Measurements from ENCODE around the gene ENTPD1.
"Not testable (repeated sequence)": the region's sequence is repeated elsewhere in the genome, so short reads cannot be mapped to it uniquely, and the experiment has no call there.

Gene ENTPD1

DNA sequence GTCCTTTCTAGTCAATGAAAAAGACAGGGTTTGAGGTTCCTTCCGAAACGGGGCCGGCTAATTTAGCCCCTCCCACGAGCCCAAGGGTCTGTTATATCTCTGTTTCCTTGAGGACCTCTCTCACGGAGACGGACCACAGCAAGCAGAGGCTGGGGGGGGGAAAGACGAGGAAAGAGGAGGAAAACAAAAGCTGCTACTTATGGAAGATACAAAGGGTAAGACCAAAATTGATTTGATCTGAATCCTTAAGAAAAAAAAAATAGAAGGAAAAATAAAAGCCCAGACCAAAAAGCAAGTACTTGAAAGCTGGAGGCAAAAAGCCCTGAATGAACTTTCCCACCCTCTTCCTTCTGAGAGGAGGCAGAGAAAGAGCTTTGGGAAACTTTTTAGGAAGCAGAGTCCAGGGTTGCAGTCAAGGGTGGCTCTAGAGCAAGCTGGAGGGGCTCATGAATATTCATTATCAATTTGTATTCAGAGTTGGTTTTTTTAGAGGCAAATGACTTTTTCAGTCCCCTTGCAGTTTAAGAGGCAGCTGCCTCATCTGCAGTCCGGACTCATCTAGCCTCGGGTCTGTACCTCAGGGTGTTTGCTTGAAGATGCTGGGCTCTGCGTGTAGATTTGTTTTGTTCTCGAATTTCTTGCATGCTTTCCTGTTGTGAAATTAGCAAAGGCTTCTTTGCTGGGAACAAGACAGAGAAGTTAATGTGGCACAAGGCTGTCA lies at the start of gene ENTPD1:
ENTPD1 (plus strand) TSS at position 123 of the 721 bp plus-strand sequence; CDS start at position 200, 77 bp downstream.
- DNase-seq (ENCODE audit: extremely low read depth in 1 of 2, low read depth in 1 of 2) = no peak

- DNase-seq (ENCODE audit: extremely low read depth in 1 of 2, low read depth in 1 of 2) = no peak
Observed at GRCh38 chr10:95706573-95706972, 49.4 kb upstream of the ENTPD1 start.

DNA sequence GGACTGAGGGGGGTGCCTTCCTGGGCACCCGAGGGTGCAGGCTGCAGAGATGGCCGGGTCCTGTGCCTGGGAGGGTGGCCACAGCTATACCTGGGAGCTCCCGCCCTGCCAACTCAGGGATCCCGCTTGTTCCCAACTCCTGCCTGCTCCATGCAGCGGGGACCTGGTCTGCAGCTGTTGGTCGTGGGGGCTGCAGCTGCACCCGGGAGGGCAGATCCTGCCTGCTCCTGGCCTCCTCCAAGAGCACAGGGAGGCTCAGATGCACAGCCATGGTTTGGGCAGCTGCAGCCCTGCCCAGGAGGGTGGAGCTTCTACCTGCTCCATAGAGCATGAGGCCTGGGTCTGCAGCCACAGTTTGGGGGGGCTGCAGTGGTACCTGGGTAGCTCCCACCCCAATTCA lies 49.0 kb upstream of the ENTPD1 start:
- DNase-seq (ENCODE audit: extremely low read depth in 1 of 2, low read depth in 1 of 2) = no peak

GRCh38 chr10:95711492-95711891 lies 44.5 kb upstream of the ENTPD1 start:
- DNase-seq (ENCODE audit: extremely low read depth in 1 of 2, low read depth in 1 of 2) = no peak

- no peak for DNase-seq (ENCODE audit: extremely low read depth in 1 of 2, low read depth in 1 of 2)
Observed at GRCh38 chr10:95716466-95716865, 39.5 kb upstream of the ENTPD1 start.

GRCh38 chr10:95716866-95717265 lies 39.1 kb upstream of the ENTPD1 start:
- no peak for DNase-seq (ENCODE audit: extremely low read depth in 1 of 2, low read depth in 1 of 2)

DNA sequence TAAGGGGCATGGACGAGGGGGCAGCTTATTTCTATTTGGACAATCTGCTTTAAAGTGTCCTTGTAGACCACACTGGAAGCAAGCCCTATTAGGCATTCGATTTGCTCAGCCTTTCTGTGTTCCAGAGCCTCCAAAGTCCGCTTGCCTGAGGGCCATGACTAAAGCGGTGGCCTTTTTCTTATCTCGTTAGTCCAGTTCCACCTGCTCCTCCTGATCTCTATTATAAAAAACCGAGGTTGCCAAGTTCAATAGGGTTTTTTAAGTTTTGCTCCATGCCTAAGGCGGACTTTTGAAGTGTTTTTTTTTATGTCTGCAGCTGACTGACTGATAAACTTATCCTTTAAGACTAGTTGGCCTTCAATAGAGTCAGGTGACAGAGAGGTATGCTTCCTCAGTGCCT lies 35.2 kb upstream of the ENTPD1 start:
- not testable (repeated sequence) for DNase-seq (ENCODE audit: extremely low read depth in 1 of 2, low read depth in 1 of 2)

DNA sequence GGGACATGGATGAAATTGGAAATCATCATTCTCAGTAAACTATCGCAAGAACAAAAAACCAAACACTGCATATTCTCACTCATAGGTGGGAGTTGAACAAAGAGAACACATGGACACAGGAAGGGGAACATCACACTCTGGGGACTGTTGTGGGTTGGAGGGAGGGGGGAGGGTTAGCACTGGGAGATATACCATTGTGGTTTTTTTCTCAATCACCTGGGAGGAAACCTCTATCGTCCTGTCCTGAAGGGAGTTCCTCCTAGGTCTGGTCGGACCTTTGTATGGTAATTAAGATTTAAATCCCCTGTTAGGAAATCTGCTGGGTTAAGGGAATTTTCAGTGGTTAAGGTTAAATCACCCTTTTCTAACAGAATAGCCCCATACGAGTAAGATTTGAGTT lies 33.5 kb upstream of the ENTPD1 start:
- DNase-seq (ENCODE audit: extremely low read depth in 1 of 2, low read depth in 1 of 2) = not testable (repeated sequence)

DNA sequence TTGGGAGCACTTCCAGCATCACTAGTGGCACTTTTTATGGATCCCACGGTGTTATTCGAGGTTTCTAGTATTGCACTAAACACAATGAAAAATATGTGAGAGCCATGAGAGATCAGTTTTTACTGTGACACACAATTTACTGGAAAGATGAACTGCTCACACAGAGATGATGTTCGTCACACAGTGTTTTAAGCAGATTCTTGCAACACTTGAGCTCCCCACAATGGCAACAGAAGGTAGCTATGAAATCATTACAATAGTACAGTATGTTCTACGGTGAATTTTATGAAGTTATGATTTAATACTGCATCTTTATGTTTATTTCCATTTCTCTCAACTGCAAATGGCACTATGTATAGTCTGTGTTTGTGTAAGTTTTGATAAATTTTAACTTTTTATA lies 27.4 kb upstream of the ENTPD1 start:
- no peak for DNase-seq (ENCODE audit: extremely low read depth in 1 of 2, low read depth in 1 of 2)

- DNase-seq (ENCODE audit: extremely low read depth in 1 of 2, low read depth in 1 of 2) = no peak
Observed at GRCh38 chr10:95729323-95730055, 26.5 kb upstream of the ENTPD1 start.

GRCh38 chr10:95730233-95730632 lies 25.7 kb upstream of the ENTPD1 start:
- no peak for DNase-seq (ENCODE audit: extremely low read depth in 1 of 2, low read depth in 1 of 2)

DNA sequence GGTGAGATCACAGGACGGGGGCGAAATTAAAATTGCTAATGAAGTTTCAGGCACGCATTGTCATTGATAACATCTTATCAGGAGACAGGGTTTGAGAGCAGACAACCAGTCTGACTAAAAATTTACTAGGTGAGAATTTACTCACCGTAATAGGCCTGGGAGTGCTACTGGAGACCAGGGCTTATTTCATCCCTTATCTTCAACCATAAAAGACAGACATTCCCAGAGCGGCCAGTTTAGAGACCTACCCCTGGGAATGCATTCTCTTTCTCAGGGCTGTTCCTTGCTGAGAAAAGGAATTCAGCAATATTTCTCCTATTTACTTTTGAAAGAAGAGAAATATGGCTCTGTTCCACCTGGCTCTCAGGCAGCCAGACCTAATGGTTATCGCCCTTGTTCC lies 23.1 kb upstream of the ENTPD1 start:
- DNase-seq (ENCODE audit: extremely low read depth in 1 of 2, low read depth in 1 of 2) = not testable (repeated sequence)

GRCh38 chr10:95739056-95739455 lies 16.9 kb upstream of the ENTPD1 start:
- no peak for DNase-seq (ENCODE audit: extremely low read depth in 1 of 2, low read depth in 1 of 2)

DNA sequence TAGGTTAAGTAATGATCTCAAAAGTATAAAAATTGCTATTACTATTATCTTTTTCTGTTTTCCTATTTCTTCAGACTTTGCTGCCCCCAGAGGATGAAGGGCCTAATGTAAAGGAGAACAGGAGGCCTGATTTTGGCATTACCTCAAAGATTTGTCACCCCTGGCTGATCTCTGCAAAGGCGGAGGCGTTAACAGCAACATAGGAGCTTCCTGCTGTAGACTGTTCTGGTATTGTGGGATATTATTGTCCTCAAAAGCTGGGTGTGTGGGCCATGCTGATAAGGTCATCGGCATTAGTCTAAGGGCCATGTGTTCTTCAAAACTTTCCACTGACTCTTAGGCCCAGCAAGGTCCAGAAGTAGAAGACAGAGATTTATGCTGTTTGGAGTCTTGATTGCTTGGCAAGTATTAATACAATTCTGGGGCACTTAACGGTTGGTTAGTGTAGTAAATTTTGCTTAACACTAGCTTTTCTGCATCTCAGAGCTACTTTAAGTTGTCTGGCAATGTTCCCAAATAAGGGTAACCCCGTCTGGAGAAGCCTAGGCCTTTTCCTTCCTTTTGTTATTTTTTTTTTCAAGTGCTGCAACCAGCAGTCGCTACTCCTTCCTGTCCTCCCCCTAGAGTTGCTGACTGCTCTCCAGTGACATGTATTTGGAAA lies 14.0 kb upstream of the ENTPD1 start:
- DNase-seq (ENCODE audit: extremely low read depth in 1 of 2, low read depth in 1 of 2) = no peak

DNA sequence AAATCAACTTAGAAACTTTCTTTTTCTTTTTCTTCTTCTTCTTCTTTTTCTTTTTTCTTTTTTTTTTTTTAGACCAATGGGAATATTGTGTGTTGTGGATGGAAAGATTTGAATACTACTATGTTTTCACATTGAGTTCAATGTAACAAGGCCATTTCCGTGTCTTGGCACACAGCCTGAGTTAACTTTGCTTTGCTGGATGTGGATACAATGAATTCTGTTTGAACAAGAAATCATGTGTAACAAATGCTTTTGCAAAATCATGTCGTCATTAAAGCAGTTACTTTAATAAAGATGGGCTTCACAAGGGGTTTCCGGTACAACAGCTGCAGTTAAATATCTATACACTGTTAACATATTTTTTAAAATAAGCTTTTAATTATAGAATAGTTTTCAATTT lies 13.5 kb upstream of the ENTPD1 start:
- no peak for DNase-seq (ENCODE audit: extremely low read depth in 1 of 2, low read depth in 1 of 2)

- no peak for DNase-seq (ENCODE audit: extremely low read depth in 1 of 2, low read depth in 1 of 2)
Observed at GRCh38 chr10:95742962-95743535, 12.9 kb upstream of the ENTPD1 start.

DNA sequence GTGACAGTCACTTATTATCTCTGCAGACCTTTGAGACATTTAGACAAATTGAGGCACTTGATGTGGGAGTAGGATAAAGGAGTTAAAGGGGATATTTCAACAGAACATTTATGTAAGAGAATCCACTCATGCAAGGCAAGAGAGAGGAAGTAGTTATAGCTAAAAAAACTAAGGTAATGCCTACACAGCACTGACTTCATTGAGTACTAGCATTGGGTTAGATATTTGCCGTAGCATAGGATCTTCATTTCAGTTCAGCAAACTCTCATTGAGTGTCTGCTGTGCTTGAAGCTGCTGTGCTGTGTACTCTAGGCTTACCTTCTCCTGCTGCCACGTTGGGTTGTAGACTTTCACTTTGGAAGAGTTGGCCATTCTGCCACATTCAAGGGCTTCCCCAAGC lies 10.5 kb upstream of the ENTPD1 start:
- no peak for DNase-seq (ENCODE audit: extremely low read depth in 1 of 2, low read depth in 1 of 2)

- DNase-seq (ENCODE audit: extremely low read depth in 1 of 2, low read depth in 1 of 2) = no peak
Observed at GRCh38 chr10:95748349-95748748, 7.6 kb upstream of the ENTPD1 start.

DNA sequence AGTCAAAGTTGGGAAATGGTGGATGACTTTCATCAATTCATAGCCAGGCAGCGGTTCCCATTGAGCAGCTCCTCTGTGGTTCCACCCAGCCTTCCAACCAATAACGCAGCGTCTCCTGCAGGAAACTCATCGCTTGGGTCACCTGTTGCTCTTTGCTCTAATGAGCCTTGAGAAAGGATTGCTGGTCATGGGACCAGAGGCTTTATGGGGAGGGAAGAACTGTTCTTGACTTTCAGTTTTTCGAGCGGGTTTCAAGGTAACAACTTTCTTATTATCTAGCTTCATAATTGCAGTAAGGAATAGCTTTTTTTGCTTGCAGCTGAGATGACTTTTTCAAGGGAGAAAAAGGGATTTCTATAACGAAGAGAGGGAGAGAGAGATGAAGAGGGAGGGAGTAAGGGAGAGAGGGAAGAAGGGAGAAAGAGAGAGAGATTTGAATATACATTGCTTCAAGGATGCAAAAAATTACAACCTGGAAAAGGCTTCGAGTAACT lies 405 bp upstream of the ENTPD1 start:
- DNase-seq (ENCODE audit: extremely low read depth in 1 of 2, low read depth in 1 of 2) = no peak

- DNase-seq (ENCODE audit: extremely low read depth in 1 of 2, low read depth in 1 of 2) = no peak
Observed at GRCh38 chr10:95756809-95757684, 1.1 kb downstream of the ENTPD1 start.

Measured in activated CD8-positive, alpha-beta memory T cell treated with anti-CD3 and anti-CD28 coated beads for 1 hour (primary cell).